Lower leg skin (tissue), 3 donors: ENCODE results near the gene DOK6.

Experiments used
- CTCF ChIP-seq, 3 donors: fragments of 450-650 bp; IDR thresholded peaks; one replicate each; pipeline ENCODE4 v1.5.1; 2016; ENCODE audit warnings: antibody characterized with exemption in 3 of 3, mild to moderate bottlenecking in 3 of 3, moderate library complexity in 2 of 3
- POLR2A ChIP-seq, 2 donors: fragments of 450-650 bp; IDR thresholded peaks; one replicate each; pipeline ENCODE4 v1.6.1; 2016 to 2017; ENCODE audit warnings: antibody characterized with exemption in 2 of 2, mild to moderate bottlenecking in 1 of 2, moderate library complexity in 1 of 2

DNA sequence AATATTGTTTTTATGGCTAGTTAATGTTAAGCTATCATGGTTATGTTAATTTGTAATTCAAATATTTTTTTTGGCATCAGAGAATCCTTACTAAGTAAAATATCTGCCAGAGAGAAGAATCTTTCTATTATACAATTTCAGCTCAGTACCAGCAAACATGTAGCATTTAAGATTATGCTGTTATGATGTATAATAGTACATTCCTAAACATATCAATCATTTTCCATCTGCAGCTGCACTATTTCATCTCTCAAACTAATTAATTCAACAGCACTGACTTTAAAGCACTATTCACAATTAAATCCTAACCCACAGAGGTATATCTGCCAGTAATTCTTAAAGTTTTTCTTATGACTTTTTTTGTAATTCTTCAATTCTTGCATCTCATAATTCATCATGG lies 296.4 kb downstream of the DOK6 start:
- TF ChIP-seq CTCF (IDR thresholded peaks at IDR 0.05) (no peak), POLR2A (IDR thresholded peaks at IDR 0.05) (no peak)
